ENCODE measurements around the gene LIMD2. TPM values are rescaled to one million over a fixed set of nuclear protein-coding genes. Genes with fewer than 3 reads are reported as not detected.

LIMD2 gene
- total and polyA plus RNA-seq, 2 of the 8 experiments (the other 6 are each of a cell fraction or from before 2014, with no cell fraction given), result 72.0 to 77.2 TPM

GRCh38 chr17:63707151-63707550, 7.2 kb upstream of the LIMD2 start:
- no peak for DNase-seq (ENCODE audit: low read depth in 1 of 2, low spot score in 2 of 2)
- H3K23ac ChIP-seq (ENCODE audit: insufficient read length), result no peak overlapping the region
- H2BK5ac ChIP-seq (ENCODE audit: low read depth, low read length), result no peak overlapping the region
- no peaks in the 10 kb centered on the region; a peak in 1 of 4 replicates for H3K79me2 ChIP-seq (ENCODE audit: control insufficient read depth in 1 of 2, insufficient read depth in 2 of 2, low read length in 2 of 2)
- H3K36me3 ChIP-seq (ENCODE audit: control insufficient read depth in 2 of 4, insufficient read depth in 4 of 4, low read length in 3 of 4), result peaks cover 4 to 20% (median 10%) of the 10 kb centered on the region in 4 experiments; a peak in 6 of 8 replicates
- H3K79me1 ChIP-seq (ENCODE audit: low read depth, low read length), result 0 out of 2 replicates have a peak, but pooled peaks cover 3% of the 10 kb centered on the region
- no peaks in the 10 kb centered on the region for H3K27me3 ChIP-seq (replicated peaks in 1 of 4; ENCODE audit: control insufficient read depth in 3 of 4, extremely low read depth in 1 of 4, insufficient read depth in 3 of 4, low read length in 3 of 4)
- H4K91ac ChIP-seq (replicated peaks; ENCODE audit: insufficient read length, low read length), result no peak overlapping the region
- H2BK20ac ChIP-seq (ENCODE audit: low read length), result no peak overlapping the region
- H3K9ac ChIP-seq (replicated peaks in 1 of 4; ENCODE audit: extremely low read depth in 1 of 4, low read depth in 3 of 4, low read length in 3 of 4), result no peak overlapping the region
- CTCF ChIA-PET (ENCODE audit: partially characterized antibody), result interaction anchor here (0.6 to 7.0 kb wide), 3 partner anchors 11 to 185 kb away, joined by 4 to 65 read pairs (median 4); no protein-coding TSS in a partner anchor
- H3K9me3 ChIP-seq (ENCODE audit: insufficient read depth in 2 of 2, low read depth in 1 of 2, low read length in 1 of 2), result no peaks in the 10 kb centered on the region
- H3K4ac ChIP-seq (replicated peaks; ENCODE audit: insufficient read length, low read depth, low read length), result no peak overlapping the region
- H3K56ac ChIP-seq (replicated peaks; ENCODE audit: insufficient read length, low read depth, low read length), result no peak overlapping the region
- no peak overlapping the region for H3K4me3 ChIP-seq (ENCODE audit: extremely low read depth in 1 of 4, insufficient read depth in 2 of 4, low read depth in 3 of 4, low read length in 4 of 4)
- H4K5ac ChIP-seq (ENCODE audit: insufficient read length, low read depth, low read length), result no peak overlapping the region
- no peak overlapping the region for H3K4me2 ChIP-seq (ENCODE audit: insufficient read depth in 1 of 2, low read depth in 2 of 2, low read length in 2 of 2)
- no peak overlapping the region for H2BK12ac ChIP-seq (ENCODE audit: low read depth, low read length)
- no peak overlapping the region for H2AFZ ChIP-seq (ENCODE audit: low read length)
- H2BK120ac ChIP-seq (replicated peaks; ENCODE audit: low read depth, low read length), result no peak overlapping the region
- H3K27ac ChIP-seq (ENCODE audit: low read depth, low read length), result no peak overlapping the region
- no peaks in the 10 kb centered on the region for H3K23me2 ChIP-seq (ENCODE audit: low read depth, low read length)
- H4K20me1 ChIP-seq (replicated peaks in 1 of 2; ENCODE audit: control insufficient read depth in 1 of 2, insufficient read depth in 2 of 2, low read length in 2 of 2), result peaks cover 4 to 9% of the 10 kb centered on the region in 2 experiments
- no peak overlapping the region; the same call in 1 of the 2 replicates for H4K8ac ChIP-seq (ENCODE audit: extremely low read depth, insufficient read depth, low read length)
- H2AK5ac ChIP-seq (ENCODE audit: low read depth, low read length), result no peak overlapping the region
- no peak overlapping the region for H3K14ac ChIP-seq (ENCODE audit: insufficient read length)
- POLR2A ChIA-PET (ENCODE audit: partially characterized antibody), result interaction anchor here (0.8 to 1.6 kb wide), 2 partner anchors 9 to 107 kb away, joined by 3 read pairs; no protein-coding TSS in a partner anchor
- 92% methylated on average over 11 of the region's 11 CpGs; no CpG with 5 or more reads in 1 of the 2 experiments for WGBS, 2 experiments (ENCODE audit: extremely low coverage in 1 of 2, insufficient coverage in 1 of 2, insufficient read length in 1 of 2, insufficient replicate concordance in 2 of 2, low coverage in 1 of 2, low lambda C conversion rate in 2 of 2, missing lambda C conversion rate in 1 of 2)
- no peak for FAIRE-seq
- no peak overlapping the region for H2BK15ac ChIP-seq (ENCODE audit: low read length)
- no peak overlapping the region for H3K18ac ChIP-seq (ENCODE audit: extremely low read depth, low read length)
- peaks cover 0 to 3% (median under 1%) of the 10 kb centered on the region in 4 experiments; a peak in 3 of 7 replicates for H3K4me1 ChIP-seq (replicated peaks in 1 of 4; ENCODE audit: control insufficient read depth in 3 of 4, insufficient read depth in 4 of 4, low read length in 3 of 4)
- TF ChIP-seq GABPA (IDR thresholded peaks at IDR 0.05; ENCODE audit: borderline replicate concordance, insufficient read depth, low read length) (no peak), RAD21 (IDR thresholded peaks at IDR 0.05 in 1 of 2, conservative IDR thresholded peaks at IDR 0.05 in 1 of 2; ENCODE audit: low read depth in 2 of 2, low read length in 2 of 2) (no peak), YY1 (IDR thresholded peaks at IDR 0.05; ENCODE audit: low read depth, low read length) (no peak), KDM5A (IDR thresholded peaks at IDR 0.05; ENCODE audit: low read length) (no peak), CBX8 (IDR thresholded peaks at IDR 0.05; ENCODE audit: borderline replicate concordance, low read depth, low read length) (no peak), EZH2 (IDR thresholded peaks at IDR 0.05; ENCODE audit: low read depth, low read length, severe bottlenecking) (no peak), SAP30 (IDR thresholded peaks at IDR 0.05; ENCODE audit: insufficient read depth, insufficient replicate concordance, low read length) (no peak), CHD1 (IDR thresholded peaks at IDR 0.05; ENCODE audit: low read depth, low read length) (no peak), PHF8 (conservative IDR thresholded peaks at IDR 0.05; ENCODE audit: low read depth, low read length) (no peak), RNF2 (IDR thresholded peaks at IDR 0.05; ENCODE audit: borderline replicate concordance, low read depth, low read length, missing control alignments, poor library complexity, severe bottlenecking) (no peak), CREB1 (IDR thresholded peaks at IDR 0.05) (no peak)
- TF ChIP-seq, protein P1, sequence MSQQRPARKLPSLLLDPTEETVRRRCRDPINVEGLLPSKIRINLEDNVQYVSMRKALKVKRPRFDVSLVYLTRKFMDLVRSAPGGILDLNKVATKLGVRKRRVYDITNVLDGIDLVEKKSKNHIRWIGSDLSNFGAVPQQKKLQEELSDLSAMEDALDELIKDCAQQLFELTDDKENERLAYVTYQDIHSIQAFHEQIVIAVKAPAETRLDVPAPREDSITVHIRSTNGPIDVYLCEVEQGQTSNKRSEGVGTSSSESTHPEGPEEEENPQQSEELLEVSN (IDR thresholded peaks at IDR 0.05), result no peak
